ENCODE data around the gene FCGBP.

DNA sequence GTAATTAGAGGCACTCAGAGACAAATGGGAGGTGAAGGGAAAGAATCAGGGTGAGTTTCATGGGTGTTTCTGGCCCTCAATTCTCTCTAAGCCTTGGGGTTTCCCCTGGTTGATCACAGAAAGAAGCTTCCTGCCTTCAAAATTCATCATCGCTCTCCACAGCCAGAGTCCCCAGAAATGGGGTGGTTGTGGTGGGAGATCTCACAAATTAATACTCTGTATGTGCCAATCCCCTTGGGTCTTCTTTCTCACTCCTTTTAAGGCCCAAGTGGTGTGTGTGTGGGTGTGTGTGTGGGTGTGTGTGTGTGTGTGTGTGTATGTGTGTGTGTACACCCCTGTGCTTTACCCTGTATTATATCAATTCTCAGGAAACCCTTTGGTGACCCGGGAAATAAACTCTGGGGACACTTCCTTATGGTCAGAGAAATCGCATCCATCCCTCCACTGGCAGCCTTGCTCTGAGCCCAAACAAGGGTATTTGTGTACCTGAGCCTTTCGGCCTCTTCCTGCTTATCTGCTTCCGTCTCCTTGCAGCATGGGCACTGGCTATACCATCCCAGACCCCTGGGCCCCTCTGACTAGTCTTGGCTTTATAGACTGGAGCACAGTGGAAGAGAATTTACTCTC lies 2.8 kb upstream of the FCGBP start:
- TF ChIP-seq, protein P1, sequence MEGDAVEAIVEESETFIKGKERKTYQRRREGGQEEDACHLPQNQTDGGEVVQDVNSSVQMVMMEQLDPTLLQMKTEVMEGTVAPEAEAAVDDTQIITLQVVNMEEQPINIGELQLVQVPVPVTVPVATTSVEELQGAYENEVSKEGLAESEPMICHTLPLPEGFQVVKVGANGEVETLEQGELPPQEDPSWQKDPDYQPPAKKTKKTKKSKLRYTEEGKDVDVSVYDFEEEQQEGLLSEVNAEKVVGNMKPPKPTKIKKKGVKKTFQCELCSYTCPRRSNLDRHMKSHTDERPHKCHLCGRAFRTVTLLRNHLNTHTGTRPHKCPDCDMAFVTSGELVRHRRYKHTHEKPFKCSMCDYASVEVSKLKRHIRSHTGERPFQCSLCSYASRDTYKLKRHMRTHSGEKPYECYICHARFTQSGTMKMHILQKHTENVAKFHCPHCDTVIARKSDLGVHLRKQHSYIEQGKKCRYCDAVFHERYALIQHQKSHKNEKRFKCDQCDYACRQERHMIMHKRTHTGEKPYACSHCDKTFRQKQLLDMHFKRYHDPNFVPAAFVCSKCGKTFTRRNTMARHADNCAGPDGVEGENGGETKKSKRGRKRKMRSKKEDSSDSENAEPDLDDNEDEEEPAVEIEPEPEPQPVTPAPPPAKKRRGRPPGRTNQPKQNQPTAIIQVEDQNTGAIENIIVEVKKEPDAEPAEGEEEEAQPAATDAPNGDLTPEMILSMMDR (IDR thresholded peaks at IDR 0.05), result no peak
- TF ChIP-seq POLR2A (IDR thresholded peaks at IDR 0.05), result no peak
